WTC11 (cell line): Measurements from ENCODE around the gene C16orf74. TPM values are rescaled to one million over a fixed set of nuclear protein-coding genes. Genes with fewer than 3 reads are reported as not detected.

ENCODE experiments used
- ATAC-seq: fragments of 200-7000 bp; cut with Tn5 transposase; 2 replicates; pipeline ENCODE4 v1.10.0; 2021; ENCODE audit warnings: mild to moderate bottlenecking, moderate library complexity
- CTCF ChIA-PET: fragments of 300-600 bp; sonication (Branson Sonifier 250); formaldehyde crosslinking; loops from one replicate; lab custom pipeline; 2021; ENCODE audit warnings: antibody characterized with exemption; lab: Charles Lee
- POLR2A ChIA-PET: fragments of 350-600 bp; sonication (Branson Sonifier 250); formaldehyde crosslinking; loops from one replicate; lab custom pipeline; 2021; ENCODE audit warnings: antibody characterized with exemption; lab: Charles Lee
- DNase-seq: peaks from one replicate; pipeline ENCODE4 v3.0.0; 2021; ENCODE audit warnings: low spot score
- H3K27ac Mint-ChIP-seq: 2 replicates; pipeline ENCODE4 v1.8.0; 2021; ENCODE audit warnings: mixed read lengths
- H3K27me3 Mint-ChIP-seq: 2 replicates; pipeline ENCODE4 v1.8.0; 2021; ENCODE audit warnings: low read depth, mild to moderate bottlenecking, moderate library complexity, mixed read lengths
- H3K36me3 Mint-ChIP-seq: 2 replicates; pipeline ENCODE4 v1.8.0; 2021; ENCODE audit warnings: mixed read lengths
- H3K4me1 Mint-ChIP-seq: 2 replicates; pipeline ENCODE4 v1.8.0; 2022; ENCODE audit warnings: mixed read lengths
- H3K4me3 Mint-ChIP-seq: 2 replicates; pipeline ENCODE4 v1.8.0; 2021; ENCODE audit warnings: mild to moderate bottlenecking, moderate library complexity, mixed read lengths
- H3K9me3 Mint-ChIP-seq: 2 replicates; pipeline ENCODE4 v1.8.0; 2021; ENCODE audit warnings: mixed read lengths
- AR ChIP-seq: fragments of 250-450 bp; sonication (Bioruptor Pico); IDR thresholded peaks from 2 replicates; pipeline ENCODE4 v1.9.0; 2021; ENCODE audit warnings: mild to moderate bottlenecking
- CREB1 ChIP-seq: sonication (generic); formaldehyde crosslinking; IDR thresholded peaks from 2 replicates; pipeline ENCODE4 v1.8.0; 2023; ENCODE audit warnings: mild to moderate bottlenecking, missing genetic modification reagents
- E2F5 ChIP-seq: sonication (generic); formaldehyde crosslinking; IDR thresholded peaks from 2 replicates; pipeline ENCODE4 v1.8.1; 2022; ENCODE audit warnings: mild to moderate bottlenecking, moderate library complexity, missing genetic modification reagents
- EMX1 ChIP-seq: fragments of 250-450 bp; sonication (Bioruptor Pico); IDR thresholded peaks from 2 replicates; pipeline ENCODE4 v1.8.0; 2021; ENCODE audit warnings: mild to moderate bottlenecking
- ERG ChIP-seq: fragments of 250-450 bp; sonication (Bioruptor Pico); IDR thresholded peaks from 2 replicates; pipeline ENCODE4 v1.8.0; 2021; ENCODE audit warnings: mild to moderate bottlenecking
- ETV6 ChIP-seq: sonication (generic); formaldehyde crosslinking; IDR thresholded peaks from 2 replicates; pipeline ENCODE4 v1.8.1; 2022; ENCODE audit warnings: mild to moderate bottlenecking, missing genetic modification reagents
- FOXP1 ChIP-seq: sonication (generic); formaldehyde crosslinking; IDR thresholded peaks from 2 replicates; pipeline ENCODE4 v1.8.0; 2022; ENCODE audit warnings: missing genetic modification reagents, mild to moderate bottlenecking, moderate library complexity, borderline replicate concordance
- GABPB1 ChIP-seq: sonication (generic); formaldehyde crosslinking; IDR thresholded peaks from 2 replicates; pipeline ENCODE4 v1.8.1; 2023; ENCODE audit warnings: mild to moderate bottlenecking, missing genetic modification reagents
- JAZF1 ChIP-seq: fragments of 250-450 bp; sonication (Bioruptor Pico); IDR thresholded peaks from 2 replicates; pipeline ENCODE4 v1.9.0; 2021; ENCODE audit warnings: moderate library complexity, mild to moderate bottlenecking, inconsistent platforms
- MAX ChIP-seq: sonication (generic); formaldehyde crosslinking; IDR thresholded peaks from 2 replicates; pipeline ENCODE4 v1.8.0; 2022; ENCODE audit warnings: mild to moderate bottlenecking, missing genetic modification reagents
- NFE2L1 ChIP-seq: sonication (generic); formaldehyde crosslinking; IDR thresholded peaks from 2 replicates; pipeline ENCODE4 v1.8.1; 2023; ENCODE audit warnings: missing genetic modification reagents
- OVOL2 ChIP-seq: fragments of 250-450 bp; sonication (Bioruptor Pico); IDR thresholded peaks from 2 replicates; pipeline ENCODE4 v1.9.0; 2021; ENCODE audit warnings: mild to moderate bottlenecking, borderline replicate concordance
- RORB ChIP-seq: fragments of 250-450 bp; sonication (Bioruptor Pico); IDR thresholded peaks from 2 replicates; pipeline ENCODE4 v1.9.0; 2021; ENCODE audit warnings: mild to moderate bottlenecking
- SMAD4 ChIP-seq: sonication (generic); formaldehyde crosslinking; IDR thresholded peaks from 2 replicates; pipeline ENCODE4 v1.8.0; 2022; ENCODE audit warnings: mild to moderate bottlenecking, missing genetic modification reagents
- SP1 ChIP-seq: sonication (generic); formaldehyde crosslinking; conservative IDR thresholded peaks from 2 replicates; pipeline ENCODE4 v1.8.1; 2022; ENCODE audit warnings: missing genetic modification reagents
- TCF7 ChIP-seq: sonication (generic); formaldehyde crosslinking; IDR thresholded peaks from 2 replicates; pipeline ENCODE4 v1.8.0; 2022; ENCODE audit warnings: mild to moderate bottlenecking, low read depth, missing genetic modification reagents, moderate library complexity
- TEAD1 ChIP-seq: sonication (generic); formaldehyde crosslinking; IDR thresholded peaks from 2 replicates; pipeline ENCODE4 v1.8.0; 2022; ENCODE audit warnings: mild to moderate bottlenecking, missing genetic modification reagents
- ZBTB21 ChIP-seq: sonication (generic); formaldehyde crosslinking; IDR thresholded peaks from 2 replicates; pipeline ENCODE4 v1.8.1; 2023; ENCODE audit warnings: mild to moderate bottlenecking, missing genetic modification reagents, borderline replicate concordance
- ZMAT4 ChIP-seq: fragments of 250-450 bp; sonication (Bioruptor Pico); IDR thresholded peaks from 2 replicates; pipeline ENCODE4 v1.9.0; 2021; ENCODE audit warnings: mild to moderate bottlenecking
- ZNF671 ChIP-seq: fragments of 250-450 bp; sonication (Bioruptor Pico); IDR thresholded peaks from 2 replicates; pipeline ENCODE4 v1.8.0; 2021; ENCODE audit warnings: mild to moderate bottlenecking
- total RNA-seq: library from RNA; stranded (reverse); gene quantifications from 3 replicates; pipeline ENCODE4 v1.2.3, GENCODE V29; 2021

Gene C16orf74
- total RNA-seq, 1 experiment from 2014 or later, result 8.3 TPM

GRCh38 chr16:85704011-85704410 lies 46.9 kb downstream of the C16orf74 start:
- ATAC-seq (no peak), DNase-seq (no peak)
- Mint-ChIP-seq H3K27ac (no peak overlapping the region), H3K4me1 (0 out of 2 replicates have a peak, but pooled peaks cover 6% of the 10 kb centered on the region), H3K36me3 (no peaks in the 10 kb centered on the region), H3K27me3 (no peaks in the 10 kb centered on the region), H3K4me3 (no peak overlapping the region), H3K9me3 (no peaks in the 10 kb centered on the region)
- TF ChIP-seq ERG (CRISPR knock-in tag) (no peak), ZBTB21 (no peak), E2F5 (CRISPR knock-in tag) (no peak)
- POLR2A ChIA-PET, result no interaction called here
- CTCF ChIA-PET, result interaction anchor here (1.4 to 1.8 kb wide), 2 partner anchors 14 to 88 kb away, joined by 4 to 7 read pairs; no protein-coding TSS in a partner anchor

- no peaks in the 10 kb centered on the region for H3K9me3 Mint-ChIP-seq
- POLR2A ChIA-PET, result interaction anchor here (1.1 kb wide), 1 partner anchor 10 kb away, joined by 3 read pairs; no protein-coding TSS in a partner anchor
- peaks cover 4% of the 10 kb centered on the region for H3K27me3 Mint-ChIP-seq
- no peaks in the 10 kb centered on the region for H3K36me3 Mint-ChIP-seq
- H3K4me1 Mint-ChIP-seq, result 0 out of 2 replicates have a peak, but pooled peaks cover 6% of the 10 kb centered on the region
- ATAC-seq, result 0 out of 2 replicates have a peak, but pooled peaks have one; percentile 7
- CTCF ChIA-PET, result interaction anchor here (1.7 to 2.4 kb wide), 5 partner anchors 10 to 24 kb away, joined by 7 to 14 read pairs (median 11); partner anchors contain the start of gene GINS2
- TF ChIP-seq SMAD4 (CRISPR knock-in tag) (no peak), TEAD1 (CRISPR knock-in tag) (no peak), SP1 (no peak), FOXP1 (CRISPR knock-in tag) (no peak), GABPB1 (CRISPR knock-in tag) (no peak), AR (CRISPR knock-in tag) (no peak)
- TF ChIP-seq, all 79 proteins: peak for 0
- Mint-ChIP-seq H3K4me3 (no peak overlapping the region), H3K27ac (no peak overlapping the region)
- no peak for DNase-seq
These were observed 51.3 kb downstream of the C16orf74 start for GRCh38 chr16:85699628-85700027.

- DNase-seq (peak; percentile 66), ATAC-seq (peak; percentile 81)
- Mint-ChIP-seq H3K27ac (no peak overlapping the region), H3K9me3 (no peaks in the 10 kb centered on the region), H3K27me3 (peaks cover 4% of the 10 kb centered on the region), H3K36me3 (no peaks in the 10 kb centered on the region), H3K4me3 (no peak overlapping the region), H3K4me1 (0 out of 2 replicates have a peak, but pooled peaks cover 6% of the 10 kb centered on the region)
- ChIA-PET POLR2A (interaction anchor here (0.6 to 1.1 kb wide), 2 partner anchors 9 to 12 kb away, joined by 3 to 5 read pairs; no protein-coding TSS in a partner anchor), CTCF (interaction anchor here (0.6 to 2.4 kb wide), 6 partner anchors 9 to 56 kb away, joined by 3 to 14 read pairs (median 10); partner anchors contain the start of gene GINS2)
- no peak for TF ChIP-seq OVOL2 (CRISPR knock-in tag)
- TF ChIP-seq ZMAT4 (CRISPR knock-in tag), result no peak
- no peak for TF ChIP-seq EMX1
- no peak for TF ChIP-seq ZNF671 (CRISPR knock-in tag)
- no peak for TF ChIP-seq TCF7 (CRISPR knock-in tag)
- TF ChIP-seq CREB1 (CRISPR knock-in tag), result no peak
- no peak for TF ChIP-seq NFE2L1 (CRISPR knock-in tag)
- no peak for TF ChIP-seq JAZF1
- no peak for TF ChIP-seq RORB (CRISPR knock-in tag)
- TF ChIP-seq MAX (CRISPR knock-in tag), result no peak
- no peak for TF ChIP-seq ETV6 (CRISPR knock-in tag)
These were observed 51.8 kb downstream of the C16orf74 start for GRCh38 chr16:85698935-85699558.
